Measurements from ENCODE around the gene PGM1.

- TF ChIP-seq CTCF (IDR thresholded peaks at IDR 0.05; ENCODE audit: low read length) (no peak), EZH2 (IDR thresholded peaks at IDR 0.05; ENCODE audit: borderline replicate concordance, low read length) (no peak)
Measured at GRCh38 chr1:63634471-63634870, 41.3 kb downstream of the PGM1 start.

All from OCI-LY1 (cell line).